Sigmoid colon (tissue), 3 donors: ENCODE data around the gene VSTM2L.

Experiments
- POLR2A ChIP-seq, 2 donors: fragments of 450-650 bp; IDR thresholded peaks; one replicate each; pipeline ENCODE4 v1.6.1; 2016; ENCODE audit warnings: antibody characterized with exemption in 2 of 2, mild to moderate bottlenecking in 2 of 2, moderate library complexity in 2 of 2
- TF ChIP-seq, protein P1 (sequence below), 4 experiments: fragments of 450-650 bp in 3 of 4; fragments of 200-600 bp in 1 of 4; IDR thresholded peaks; one replicate each; pipeline ENCODE4 v1.5.1; 2016 to 2019; ENCODE audit warnings: antibody characterized with exemption in 4 of 4, mild to moderate bottlenecking in 3 of 4, moderate library complexity in 2 of 4

DNA sequence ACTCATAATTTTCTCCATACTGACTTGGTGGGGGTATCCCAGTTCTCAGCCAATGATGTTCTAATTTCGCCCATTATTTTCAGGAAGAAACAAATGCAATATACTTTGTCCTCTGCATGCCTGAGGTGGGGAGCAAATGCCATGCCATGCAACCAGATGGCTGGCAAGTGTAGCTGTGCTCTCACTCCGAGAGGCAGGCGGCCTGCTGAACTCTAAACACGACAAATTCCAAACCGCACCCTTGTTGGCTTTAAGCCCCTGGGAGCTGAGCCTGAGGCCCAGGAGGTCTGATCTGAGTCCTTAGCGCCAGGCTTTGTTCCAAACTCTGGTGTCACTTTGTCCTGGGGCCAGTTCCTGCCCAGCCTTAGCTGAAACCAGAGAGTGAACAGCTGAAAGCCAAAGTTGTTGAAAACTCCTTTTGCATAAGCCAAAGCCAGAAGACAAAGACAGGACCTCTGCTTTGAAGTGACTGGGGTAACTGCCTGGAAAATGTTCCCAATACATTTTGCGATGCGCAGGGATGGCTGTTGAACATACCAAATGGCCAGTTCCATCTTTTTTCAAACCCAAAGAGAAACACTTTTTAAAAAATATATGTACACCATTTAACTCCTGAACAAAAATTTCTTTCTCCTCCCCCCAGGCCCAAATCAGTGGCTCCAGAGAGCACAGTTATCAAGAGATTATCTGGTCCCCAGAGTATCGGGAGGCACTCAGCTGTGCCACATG lies 84.1 kb downstream of the VSTM2L start:
- TF ChIP-seq, protein P1, sequence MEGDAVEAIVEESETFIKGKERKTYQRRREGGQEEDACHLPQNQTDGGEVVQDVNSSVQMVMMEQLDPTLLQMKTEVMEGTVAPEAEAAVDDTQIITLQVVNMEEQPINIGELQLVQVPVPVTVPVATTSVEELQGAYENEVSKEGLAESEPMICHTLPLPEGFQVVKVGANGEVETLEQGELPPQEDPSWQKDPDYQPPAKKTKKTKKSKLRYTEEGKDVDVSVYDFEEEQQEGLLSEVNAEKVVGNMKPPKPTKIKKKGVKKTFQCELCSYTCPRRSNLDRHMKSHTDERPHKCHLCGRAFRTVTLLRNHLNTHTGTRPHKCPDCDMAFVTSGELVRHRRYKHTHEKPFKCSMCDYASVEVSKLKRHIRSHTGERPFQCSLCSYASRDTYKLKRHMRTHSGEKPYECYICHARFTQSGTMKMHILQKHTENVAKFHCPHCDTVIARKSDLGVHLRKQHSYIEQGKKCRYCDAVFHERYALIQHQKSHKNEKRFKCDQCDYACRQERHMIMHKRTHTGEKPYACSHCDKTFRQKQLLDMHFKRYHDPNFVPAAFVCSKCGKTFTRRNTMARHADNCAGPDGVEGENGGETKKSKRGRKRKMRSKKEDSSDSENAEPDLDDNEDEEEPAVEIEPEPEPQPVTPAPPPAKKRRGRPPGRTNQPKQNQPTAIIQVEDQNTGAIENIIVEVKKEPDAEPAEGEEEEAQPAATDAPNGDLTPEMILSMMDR (IDR thresholded peaks at IDR 0.05), result no peak
- TF ChIP-seq POLR2A (IDR thresholded peaks at IDR 0.05), result no peak
